Naive B cell (primary cell): ENCODE results near the gene LDLRAD3. TPM values are rescaled to one million over a fixed set of nuclear protein-coding genes. Genes with fewer than 3 reads are reported as not detected.

Experiments used
- ATAC-seq, 2 donors: fragments of 150-1000 bp; cut with Tn5 transposase; 2 replicates each; pipeline ENCODE4 v1.10.0; 2021; ENCODE audit warnings: low read depth in 2 of 2, mild to moderate bottlenecking in 2 of 2, moderate library complexity in 2 of 2
- DNase-seq: peaks from one replicate; pipeline ENCODE4 v3.0.0; 2022
- H3K27ac Mint-ChIP-seq, 6 donors: one replicate each; pipeline ENCODE4 v1.8.0; 2020 to 2022; ENCODE audit warnings: mild to moderate bottlenecking in 6 of 6, mixed read lengths in 6 of 6, moderate library complexity in 5 of 6, inconsistent platforms in 2 of 6
- H3K27me3 Mint-ChIP-seq, 3 donors: one replicate each; pipeline ENCODE4 v1.8.0; 2021 to 2022; ENCODE audit warnings: mixed read lengths in 3 of 3, mild to moderate bottlenecking in 1 of 3
- H3K36me3 Mint-ChIP-seq, 2 donors: one replicate each; pipeline ENCODE4 v1.8.0; 2020 to 2022; ENCODE audit warnings: mixed read lengths in 2 of 2, inconsistent platforms in 1 of 2, mild to moderate bottlenecking in 1 of 2
- H3K4me1 Mint-ChIP-seq, 3 donors: one replicate each; pipeline ENCODE4 v1.8.0; 2020 to 2022; ENCODE audit warnings: mixed read lengths in 3 of 3, inconsistent platforms in 1 of 3, mild to moderate bottlenecking in 1 of 3, moderate library complexity in 1 of 3
- H3K4me3 Mint-ChIP-seq, 8 donors: one replicate each; pipeline ENCODE4 v1.8.0; 2020 to 2022; ENCODE audit warnings: mild to moderate bottlenecking in 8 of 8, mixed read lengths in 8 of 8, moderate library complexity in 8 of 8, inconsistent platforms in 2 of 8
- H3K9me3 Mint-ChIP-seq, 7 donors: one replicate each; pipeline ENCODE4 v1.8.0; 2020 to 2022; ENCODE audit warnings: mixed read lengths in 7 of 7, mild to moderate bottlenecking in 5 of 7, inconsistent platforms in 2 of 7, moderate library complexity in 1 of 7
- polyA plus RNA-seq, 6 donors: library from polyadenylated mRNA; unstranded; fragments of 300-500 nt; fragmentation: Illumina TruSeq; gene quantifications; one replicate each; pipeline ENCODE4 v1.2.3, GENCODE V29; 2021; ENCODE audit warnings: low read depth in 6 of 6

LDLRAD3 gene
- polyA plus RNA-seq, 6 donors from 2014 or later = 0.17 to 0.27 TPM; not detected in 4

- Mint-ChIP-seq H3K27me3 (peaks cover 4 to 12% (median 5%) of the 10 kb centered on the region in 3 donors), H3K4me3 (peak overlapping the region in 1 of 8 donors; percentile 16), H3K36me3 (no peaks in the 10 kb centered on the region), H3K27ac (peak overlapping the region in 1 of 6 donors; percentile 59), H3K4me1 (no peaks in the 10 kb centered on the region), H3K9me3 (peaks cover 5 to 28% (median 11%) of the 10 kb centered on the region in 7 donors)
- ATAC-seq (no peak), DNase-seq (no peak)
Measured at GRCh38 chr11:35971841-35972422, 28.1 kb downstream of the LDLRAD3 start.

- no peak for ATAC-seq
- no peaks in the 10 kb centered on the region for H3K4me1 Mint-ChIP-seq
- H3K4me3 Mint-ChIP-seq = no peak overlapping the region
- no peaks in the 10 kb centered on the region for H3K36me3 Mint-ChIP-seq
- H3K27ac Mint-ChIP-seq = no peak overlapping the region
- no peak for DNase-seq
- H3K9me3 Mint-ChIP-seq = peaks cover 5 to 28% (median 11%) of the 10 kb centered on the region in 7 donors
- H3K27me3 Mint-ChIP-seq = peaks cover 5 to 17% (median 12%) of the 10 kb centered on the region in 3 donors
Measured at GRCh38 chr11:35974882-35975589, 31.2 kb downstream of the LDLRAD3 start.

- peaks cover 5 to 17% (median 12%) of the 10 kb centered on the region in 3 donors for H3K27me3 Mint-ChIP-seq
- ATAC-seq = no peak
- no peak overlapping the region for H3K4me3 Mint-ChIP-seq
- DNase-seq = no peak
- no peak overlapping the region for H3K27ac Mint-ChIP-seq
- H3K4me1 Mint-ChIP-seq = no peaks in the 10 kb centered on the region
- H3K36me3 Mint-ChIP-seq = no peaks in the 10 kb centered on the region
- peaks cover 5 to 28% (median 11%) of the 10 kb centered on the region in 7 donors for H3K9me3 Mint-ChIP-seq
Measured at GRCh38 chr11:35976434-35976833, 32.6 kb downstream of the LDLRAD3 start.

GRCh38 chr11:35978183-35978582 lies 34.3 kb downstream of the LDLRAD3 start:
- Mint-ChIP-seq H3K27me3 (peaks cover 5 to 18% (median 17%) of the 10 kb centered on the region in 3 donors), H3K4me1 (no peaks in the 10 kb centered on the region), H3K36me3 (no peaks in the 10 kb centered on the region), H3K4me3 (no peak overlapping the region), H3K9me3 (peaks cover 5 to 21% (median 11%) of the 10 kb centered on the region in 7 donors), H3K27ac (no peak overlapping the region)
- ATAC-seq = no peak
- no peak for DNase-seq

- H3K4me3 Mint-ChIP-seq = no peak overlapping the region
- peaks cover 5 to 17% (median 9%) of the 10 kb centered on the region in 7 donors for H3K9me3 Mint-ChIP-seq
- H3K27ac Mint-ChIP-seq = no peak overlapping the region
- ATAC-seq (no peak), DNase-seq (no peak)
- H3K27me3 Mint-ChIP-seq = peaks cover 5 to 18% (median 17%) of the 10 kb centered on the region in 3 donors
- no peaks in the 10 kb centered on the region for H3K4me1 Mint-ChIP-seq
- H3K36me3 Mint-ChIP-seq = no peaks in the 10 kb centered on the region
Measured at GRCh38 chr11:35978891-35979290, 35.0 kb downstream of the LDLRAD3 start.

- H3K4me1 Mint-ChIP-seq = no peaks in the 10 kb centered on the region
- no peak for DNase-seq
Measured at GRCh38 chr11:35980686-35981390, 37.0 kb downstream of the LDLRAD3 start.

GRCh38 chr11:35981581-35981980 lies 37.7 kb downstream of the LDLRAD3 start:
- H3K27me3 Mint-ChIP-seq = peaks cover 8 to 13% (median 10%) of the 10 kb centered on the region in 3 donors
- no peak overlapping the region for H3K4me3 Mint-ChIP-seq
- no peaks in the 10 kb centered on the region for H3K4me1 Mint-ChIP-seq
- H3K36me3 Mint-ChIP-seq = no peaks in the 10 kb centered on the region
- H3K9me3 Mint-ChIP-seq = peaks cover 0 to 12% (median 6%) of the 10 kb centered on the region in 7 donors
- DNase-seq = no peak
- ATAC-seq = no peak
- H3K27ac Mint-ChIP-seq = no peak overlapping the region

More at GRCh38 chr11:35980686-35981390, 37.0 kb downstream of the LDLRAD3 start:
- peaks cover 3 to 10% (median 6%) of the 10 kb centered on the region in 7 donors for H3K9me3 Mint-ChIP-seq
- H3K27me3 Mint-ChIP-seq = peaks cover under 1 to 17% (median 13%) of the 10 kb centered on the region in 3 donors
- no peak overlapping the region for H3K27ac Mint-ChIP-seq
- no peaks in the 10 kb centered on the region for H3K36me3 Mint-ChIP-seq
- ATAC-seq = no peak
- H3K4me3 Mint-ChIP-seq = no peak overlapping the region

- DNase-seq (no peak), ATAC-seq (no peak)
- H3K36me3 Mint-ChIP-seq = no peaks in the 10 kb centered on the region
- no peaks in the 10 kb centered on the region for H3K4me1 Mint-ChIP-seq
- peaks cover 0 to 12% (median 4%) of the 10 kb centered on the region in 7 donors for H3K9me3 Mint-ChIP-seq
- H3K27ac Mint-ChIP-seq = peak overlapping the region in 1 of 6 donors; percentile 79
- H3K27me3 Mint-ChIP-seq = peaks cover 6 to 13% (median 10%) of the 10 kb centered on the region in 3 donors
- H3K4me3 Mint-ChIP-seq = no peak overlapping the region
Measured at GRCh38 chr11:35982061-35982460, 38.2 kb downstream of the LDLRAD3 start.

- H3K4me1 Mint-ChIP-seq = no peaks in the 10 kb centered on the region
- H3K27me3 Mint-ChIP-seq = peaks cover 6 to 10% (median 7%) of the 10 kb centered on the region in 3 donors
- H3K4me3 Mint-ChIP-seq = no peak overlapping the region
- ATAC-seq = no peak
- H3K9me3 Mint-ChIP-seq = peaks cover 0 to 11% (median 4%) of the 10 kb centered on the region in 7 donors
- no peaks in the 10 kb centered on the region for H3K36me3 Mint-ChIP-seq
- no peak overlapping the region for H3K27ac Mint-ChIP-seq
- DNase-seq = no peak
Measured at GRCh38 chr11:35983981-35984380, 40.1 kb downstream of the LDLRAD3 start.

- Mint-ChIP-seq H3K9me3 (peaks cover 0 to 19% (median 5%) of the 10 kb centered on the region in 7 donors), H3K36me3 (no peaks in the 10 kb centered on the region), H3K27ac (no peak overlapping the region), H3K27me3 (peaks cover 6 to 15% (median 10%) of the 10 kb centered on the region in 3 donors), H3K4me1 (no peaks in the 10 kb centered on the region), H3K4me3 (no peak overlapping the region)
- no peak for DNase-seq
- ATAC-seq = no peak
Measured at GRCh38 chr11:35986947-35987346, 43.1 kb downstream of the LDLRAD3 start.

GRCh38 chr11:35990170-35990569 lies 46.3 kb downstream of the LDLRAD3 start:
- peaks cover 10 to 21% (median 10%) of the 10 kb centered on the region in 3 donors for H3K27me3 Mint-ChIP-seq
- H3K9me3 Mint-ChIP-seq = peaks cover 0 to 17% (median 5%) of the 10 kb centered on the region in 7 donors
- ATAC-seq (no peak), DNase-seq (no peak)
- no peaks in the 10 kb centered on the region for H3K36me3 Mint-ChIP-seq
- no peak overlapping the region for H3K27ac Mint-ChIP-seq
- no peaks in the 10 kb centered on the region for H3K4me1 Mint-ChIP-seq
- H3K4me3 Mint-ChIP-seq = no peak overlapping the region

- no peak overlapping the region for H3K27ac Mint-ChIP-seq
- DNase-seq (no peak), ATAC-seq (no peak)
- H3K27me3 Mint-ChIP-seq = peaks cover 10 to 22% (median 11%) of the 10 kb centered on the region in 3 donors
- H3K36me3 Mint-ChIP-seq = no peaks in the 10 kb centered on the region
- no peak overlapping the region for H3K4me3 Mint-ChIP-seq
- peaks cover 0 to 11% (median 3%) of the 10 kb centered on the region in 7 donors for H3K9me3 Mint-ChIP-seq
- no peaks in the 10 kb centered on the region for H3K4me1 Mint-ChIP-seq
Measured at GRCh38 chr11:35990816-35991215, 47.0 kb downstream of the LDLRAD3 start.

- H3K4me1 Mint-ChIP-seq = no peaks in the 10 kb centered on the region
- peaks cover 5 to 26% (median 10%) of the 10 kb centered on the region in 3 donors for H3K27me3 Mint-ChIP-seq
- H3K9me3 Mint-ChIP-seq = peaks cover 0 to 7% (median 0%) of the 10 kb centered on the region in 7 donors
- DNase-seq (no peak), ATAC-seq (no peak)
- no peak overlapping the region for H3K27ac Mint-ChIP-seq
- H3K36me3 Mint-ChIP-seq = no peaks in the 10 kb centered on the region
- H3K4me3 Mint-ChIP-seq = no peak overlapping the region
Measured at GRCh38 chr11:35992548-35992947, 48.7 kb downstream of the LDLRAD3 start.
